T47D (cell line): ENCODE results near the gene PROCR.
A peak's percentile ranks its signal among the peaks of the same experiment; 100 is the strongest.
"Not testable (repeated sequence)": the region's sequence is repeated elsewhere in the genome, so short reads cannot be mapped to it uniquely, and the experiment has no call there.

ENCODE experiments used
- DNase-seq, 2 experiments: peaks; one replicate each; pipeline versions ENCODE4 v3.0.0 to v3.0.0-alpha.2; 2011 to 2012; ENCODE audit warnings: low read depth in 1 of 2, low spot score in 1 of 2
- JUND ChIP-seq: IDR thresholded peaks from 2 replicates; pipeline ENCODE4 v1.6.1; 2012; ENCODE audit warnings: low read depth
- in situ Hi-C: cut with HindIII; loops from 2 replicates; pipeline ENCODE4 v1.10.0; 2016; ENCODE audit warnings: low sequenced_read_pairs, low pct_unique_long_range_greater_than_20kb

The PROCR gene

DNA sequence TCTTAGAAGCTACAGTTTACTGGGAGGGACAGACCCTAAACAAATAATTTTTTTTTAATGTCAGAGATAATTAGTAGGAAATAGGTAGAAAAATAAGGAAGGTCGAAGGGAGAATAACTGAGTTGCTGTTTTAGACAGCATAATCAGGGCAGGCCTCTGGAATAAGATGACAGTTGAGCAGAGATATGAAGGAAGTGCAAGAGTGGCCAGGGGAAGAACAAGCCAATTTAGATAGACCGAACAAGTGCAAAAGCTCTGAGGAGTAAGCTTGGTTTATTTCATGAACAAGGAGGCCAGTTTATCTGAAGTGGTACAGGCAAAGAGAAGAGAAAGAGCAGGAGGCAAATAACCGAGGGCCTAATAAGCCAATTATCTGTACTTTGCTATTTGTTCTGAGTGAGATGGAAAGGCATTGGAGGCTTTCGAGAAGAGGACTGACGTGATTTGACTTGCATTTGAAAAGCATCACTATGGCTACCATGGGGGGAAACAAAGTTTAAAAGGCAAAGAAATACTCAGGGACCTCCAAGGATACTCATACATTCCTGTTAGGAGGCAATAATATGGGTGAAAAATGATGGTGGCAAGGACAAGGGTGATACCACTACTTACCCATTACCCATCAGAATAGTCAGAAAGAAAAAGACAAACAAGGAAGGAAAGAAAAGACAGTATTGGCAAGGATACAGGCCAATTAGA, 19.7 kb downstream of the PROCR start:
- no peak for TF ChIP-seq JUND
- no peak for DNase-seq
- in situ Hi-C loops: no loop called here

- peak in 1 of 2 experiments; percentile 32 for DNase-seq
- no peak for TF ChIP-seq JUND
- in situ Hi-C loops: no loop called here
Measured at GRCh38 chr20:35192118-35192872, 20.4 kb downstream of the PROCR start.

DNA sequence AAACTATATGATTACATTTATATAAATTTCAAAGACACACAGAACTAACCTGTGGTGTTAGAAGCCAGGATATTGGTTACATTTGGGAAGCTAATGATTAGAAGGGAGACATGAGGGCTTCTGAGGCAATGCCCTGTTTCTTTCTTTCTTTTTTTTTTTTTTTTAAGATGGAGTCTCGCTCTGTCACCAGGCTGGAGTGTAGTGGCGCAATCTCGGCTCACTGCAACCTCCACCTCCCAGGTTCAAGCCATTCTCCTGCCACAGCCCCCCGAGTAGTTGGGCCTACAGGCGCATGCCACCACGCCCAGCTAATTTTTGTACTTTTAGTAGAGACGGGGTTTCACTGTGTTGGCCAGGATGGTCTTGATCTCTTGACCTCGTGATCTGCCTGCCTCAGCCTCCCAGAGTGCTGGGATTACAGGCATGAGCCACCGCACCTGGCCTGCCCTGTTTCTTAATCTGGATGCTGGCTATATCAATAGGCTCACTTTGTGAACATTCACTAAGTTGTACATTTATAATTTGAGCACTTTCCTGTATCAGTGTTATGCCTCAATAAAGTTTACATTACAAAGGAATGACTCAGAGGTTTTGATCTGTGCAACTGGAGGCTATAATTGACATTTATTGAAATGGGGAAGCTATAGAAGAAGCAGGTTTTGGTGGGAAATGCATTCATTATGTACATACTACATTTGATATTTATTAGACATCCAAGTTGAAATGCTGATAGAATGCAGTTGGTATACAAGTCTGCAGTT, 21.3 kb downstream of the PROCR start:
- DNase-seq, in situ Hi-C loops: not testable (repeated sequence)

- no peak for TF ChIP-seq JUND
- no peak for DNase-seq
- in situ Hi-C loops: no loop called here
Measured at GRCh38 chr20:35196313-35196712, 24.4 kb downstream of the PROCR start.

DNA sequence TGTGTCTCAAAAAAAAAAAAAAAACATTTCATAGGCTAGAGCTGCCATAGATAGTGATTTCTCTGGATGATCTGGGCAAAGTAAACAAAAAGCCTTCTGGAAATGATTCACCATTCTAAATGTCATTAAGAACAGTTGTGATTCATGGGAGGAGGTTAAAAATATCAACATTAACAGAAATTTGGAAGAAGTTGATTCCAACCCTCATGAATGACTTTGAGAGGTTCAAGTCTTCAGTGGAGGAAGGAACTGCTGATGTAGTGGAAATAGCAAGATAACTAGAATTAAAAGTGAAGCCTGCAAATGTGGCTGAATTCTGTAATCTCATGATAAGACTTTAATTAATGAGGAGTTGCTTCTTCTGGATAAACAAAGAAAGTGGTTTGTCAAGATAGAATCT, 27.9 kb downstream of the PROCR start:
- TF ChIP-seq JUND: no peak
- in situ Hi-C loops: no loop called here
- DNase-seq: no peak

GRCh38 chr20:35200267-35200666, 28.4 kb downstream of the PROCR start:
- DNase-seq: no peak
- in situ Hi-C loops: no loop called here
- TF ChIP-seq JUND: no peak

GRCh38 chr20:35201467-35201866, 29.6 kb downstream of the PROCR start:
- in situ Hi-C loops, DNase-seq: not testable (repeated sequence)

- no peak for TF ChIP-seq JUND
- in situ Hi-C loops: no loop called here
- DNase-seq: no peak
Measured at GRCh38 chr20:35206802-35207201, 34.9 kb downstream of the PROCR start.

- DNase-seq: peak in 1 of 2 experiments; percentile 82
- no peak for TF ChIP-seq JUND
- in situ Hi-C loops: no loop called here
Measured at GRCh38 chr20:35207950-35208611, 36.2 kb downstream of the PROCR start.

- no peak for TF ChIP-seq JUND
- in situ Hi-C loops: no loop called here
- DNase-seq: no peak
Measured at GRCh38 chr20:35215066-35215956, 43.4 kb downstream of the PROCR start.

DNA sequence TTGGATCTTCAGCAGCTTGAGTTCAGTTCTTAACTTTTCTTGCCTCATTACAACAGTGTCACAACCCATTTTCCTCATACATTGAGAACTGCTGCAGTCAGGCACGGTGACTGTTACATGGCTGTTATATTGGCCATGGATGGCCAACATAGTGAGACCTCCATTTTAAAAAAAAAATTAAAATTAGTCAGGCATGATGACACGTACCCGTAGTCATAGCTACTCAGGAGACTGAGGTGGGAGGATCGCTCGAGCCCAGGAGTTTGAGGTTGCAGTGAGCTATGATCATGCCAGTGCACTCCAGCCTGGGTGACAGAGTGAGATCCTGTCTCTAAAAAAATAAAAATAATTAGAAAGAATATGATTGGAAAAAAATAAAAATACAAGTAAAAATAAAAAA, 44.7 kb downstream of the PROCR start:
- no peak for TF ChIP-seq JUND
- DNase-seq: no peak
- in situ Hi-C loops: no loop called here

GRCh38 chr20:35223941-35224340, 52.1 kb downstream of the PROCR start:
- in situ Hi-C loops: no loop called here
- no peak for TF ChIP-seq JUND
- no peak for DNase-seq
